KMS-11 (cell line): ENCODE results near the gene EHF.

ENCODE experiments used
- H2AFZ ChIP-seq: fragments of 200-600 bp; sonication (generic); 2 replicates; pipeline ENCODE4 v1.6.1; 2016; ENCODE audit warnings: antibody characterized with exemption, mixed run types, low read depth
- H3K27ac ChIP-seq: fragments of 200-600 bp; sonication (generic); 2 replicates; pipeline ENCODE4 v1.6.1; 2016; ENCODE audit warnings: mild to moderate bottlenecking, mixed run types
- H3K27me3 ChIP-seq: fragments of 200-600 bp; sonication (generic); 2 replicates; pipeline ENCODE4 v1.6.1; 2017; ENCODE audit warnings: mild to moderate bottlenecking, low read depth, mixed run types, moderate library complexity; ENCODE audit not compliant: insufficient read depth
- H3K36me3 ChIP-seq: fragments of 200-600 bp; sonication (generic); 2 replicates; pipeline ENCODE4 v1.6.1; 2017; ENCODE audit warnings: mild to moderate bottlenecking, mixed run types; ENCODE audit not compliant: insufficient read depth
- H3K4me1 ChIP-seq: fragments of 200-600 bp; sonication (generic); 2 replicates; pipeline ENCODE4 v1.6.1; 2016; ENCODE audit warnings: mild to moderate bottlenecking, low read depth, mixed run types; ENCODE audit not compliant: poor library complexity, severe bottlenecking
- H3K4me2 ChIP-seq: fragments of 200-600 bp; sonication (generic); 2 replicates; pipeline ENCODE4 v1.7.0; 2016; ENCODE audit warnings: mild to moderate bottlenecking, mixed run types
- H3K4me3 ChIP-seq: fragments of 200-600 bp; sonication (generic); IDR thresholded peaks from 2 replicates; pipeline ENCODE4 v1.6.1; 2017; ENCODE audit warnings: low read depth, low read length, mixed read lengths; ENCODE audit not compliant: insufficient read depth
- H3K79me2 ChIP-seq: fragments of 200-600 bp; sonication (generic); 2 replicates; pipeline ENCODE4 v1.6.1; 2016; ENCODE audit warnings: low read depth, mixed run types; ENCODE audit not compliant: insufficient read depth
- H3K9ac ChIP-seq: fragments of 200-600 bp; sonication (generic); 2 replicates; pipeline ENCODE4 v1.6.1; 2016; ENCODE audit warnings: mild to moderate bottlenecking, mixed run types
- H4K20me1 ChIP-seq: fragments of 200-600 bp; sonication (generic); 2 replicates; pipeline ENCODE4 v1.6.1; 2016; ENCODE audit warnings: mild to moderate bottlenecking, mixed run types; ENCODE audit not compliant: insufficient read depth
- TF ChIP-seq, protein P1 (sequence below): fragments of 200-600 bp; sonication (generic); conservative IDR thresholded peaks from 2 replicates; pipeline ENCODE4 v1.6.1; 2017; ENCODE audit warnings: low read depth, mild to moderate bottlenecking, antibody characterized with exemption, low read length, moderate library complexity, mixed read lengths

The EHF gene

DNA sequence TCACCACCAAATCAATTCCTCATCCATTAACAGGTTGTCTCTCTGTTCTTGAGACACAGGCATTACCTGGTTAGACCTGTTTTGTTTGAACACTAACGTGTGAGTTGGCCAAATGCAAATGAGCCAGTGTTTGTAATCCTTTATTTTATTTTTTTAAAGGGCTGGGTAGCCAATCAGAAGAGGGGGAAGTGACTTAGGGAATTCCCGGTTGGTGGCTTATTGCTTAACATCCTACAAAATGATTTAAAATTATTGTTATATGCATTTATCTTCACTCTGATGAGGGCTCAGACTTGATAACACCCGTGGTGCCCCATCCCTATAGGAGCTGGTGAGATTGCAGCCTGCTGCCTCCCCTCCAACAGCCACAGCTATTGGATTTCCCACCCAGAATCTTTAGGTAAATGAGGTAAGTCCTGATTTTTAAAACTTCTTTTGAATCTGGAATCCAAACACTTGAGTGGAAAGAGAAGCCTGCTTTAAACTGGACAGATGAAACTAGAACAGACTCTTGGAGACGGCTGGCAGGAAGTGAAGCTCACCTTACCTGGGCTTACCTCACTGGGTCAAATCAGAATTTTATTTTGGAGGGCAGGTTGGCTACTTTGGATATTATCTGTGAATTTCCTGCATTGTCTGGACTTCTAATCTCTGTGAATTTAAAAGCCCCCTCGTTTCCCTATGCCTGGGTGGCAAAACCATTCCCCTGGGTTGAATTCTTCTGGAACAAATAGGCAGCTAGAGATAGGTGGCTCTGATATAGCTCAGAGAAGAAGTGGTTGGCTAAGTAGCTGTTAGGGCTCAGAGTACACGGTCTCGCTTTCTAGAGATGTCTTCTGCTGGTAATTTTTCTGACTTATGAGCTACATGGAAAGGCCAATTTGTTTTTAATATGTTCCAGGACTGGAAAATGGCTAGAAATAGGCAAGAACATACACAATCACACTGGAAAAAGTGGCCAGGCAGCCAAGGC, at the start of gene EHF:
EHF (plus strand) TSS at position 274 of the 973 bp plus-strand sequence. CDS start 21,538 bp downstream, outside the sequence.
- Histone ChIP-seq H2AFZ (no peak within 1 kb of the TSS), H3K4me3 (no peak within 1 kb of the TSS), H3K79me2 (no peaks in the 10 kb centered on the region), H3K4me2 (no peak within 1 kb of the TSS), H3K4me1 (no peaks in the 10 kb centered on the region), H3K27me3 (no peaks in the 10 kb centered on the region), H4K20me1 (no peaks in the 10 kb centered on the region), H3K27ac (no peak within 1 kb of the TSS), H3K9ac (no peak within 1 kb of the TSS), H3K36me3 (no peaks in the 10 kb centered on the region)
- TF ChIP-seq, protein P1, sequence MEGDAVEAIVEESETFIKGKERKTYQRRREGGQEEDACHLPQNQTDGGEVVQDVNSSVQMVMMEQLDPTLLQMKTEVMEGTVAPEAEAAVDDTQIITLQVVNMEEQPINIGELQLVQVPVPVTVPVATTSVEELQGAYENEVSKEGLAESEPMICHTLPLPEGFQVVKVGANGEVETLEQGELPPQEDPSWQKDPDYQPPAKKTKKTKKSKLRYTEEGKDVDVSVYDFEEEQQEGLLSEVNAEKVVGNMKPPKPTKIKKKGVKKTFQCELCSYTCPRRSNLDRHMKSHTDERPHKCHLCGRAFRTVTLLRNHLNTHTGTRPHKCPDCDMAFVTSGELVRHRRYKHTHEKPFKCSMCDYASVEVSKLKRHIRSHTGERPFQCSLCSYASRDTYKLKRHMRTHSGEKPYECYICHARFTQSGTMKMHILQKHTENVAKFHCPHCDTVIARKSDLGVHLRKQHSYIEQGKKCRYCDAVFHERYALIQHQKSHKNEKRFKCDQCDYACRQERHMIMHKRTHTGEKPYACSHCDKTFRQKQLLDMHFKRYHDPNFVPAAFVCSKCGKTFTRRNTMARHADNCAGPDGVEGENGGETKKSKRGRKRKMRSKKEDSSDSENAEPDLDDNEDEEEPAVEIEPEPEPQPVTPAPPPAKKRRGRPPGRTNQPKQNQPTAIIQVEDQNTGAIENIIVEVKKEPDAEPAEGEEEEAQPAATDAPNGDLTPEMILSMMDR: no peak

DNA sequence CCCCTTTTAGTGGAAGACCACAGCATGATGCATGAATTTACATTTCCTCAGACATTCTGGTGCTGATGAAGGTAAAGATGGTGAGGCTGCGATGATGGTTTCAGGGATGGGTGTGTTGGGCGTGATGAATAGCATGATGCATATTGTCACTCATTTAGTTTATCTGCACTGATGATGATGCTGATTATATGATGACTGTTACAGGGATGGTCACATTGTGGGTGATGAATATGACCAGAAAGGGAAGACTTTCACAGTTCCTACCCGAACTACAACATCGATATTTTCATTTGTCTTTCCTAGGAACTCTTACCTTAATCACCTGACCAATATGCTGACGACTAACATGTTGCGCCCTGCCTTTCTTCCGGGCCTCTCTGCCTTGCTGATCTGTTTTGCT, 47.4 kb upstream of the EHF start:
- H3K4me1 ChIP-seq: peaks cover 9% of the 10 kb centered on the region
- H3K79me2 ChIP-seq: no peaks in the 10 kb centered on the region
- TF ChIP-seq, protein P1: no peak
- H4K20me1 ChIP-seq: no peaks in the 10 kb centered on the region
- no peak overlapping the region for H3K4me2 ChIP-seq
- no peak overlapping the region for H3K9ac ChIP-seq
- H3K27me3 ChIP-seq: no peaks in the 10 kb centered on the region
- H2AFZ ChIP-seq: no peak overlapping the region
- H3K4me3 ChIP-seq: no peak overlapping the region
- H3K36me3 ChIP-seq: no peaks in the 10 kb centered on the region
- no peak overlapping the region for H3K27ac ChIP-seq

GRCh38 chr11:34575261-34575660, 45.6 kb upstream of the EHF start:
- no peak overlapping the region for H3K4me2 ChIP-seq
- no peak overlapping the region for H3K4me3 ChIP-seq
- no peaks in the 10 kb centered on the region for H4K20me1 ChIP-seq
- H3K36me3 ChIP-seq: no peaks in the 10 kb centered on the region
- H3K4me1 ChIP-seq: peaks cover 9% of the 10 kb centered on the region
- H3K27ac ChIP-seq: no peak overlapping the region
- H2AFZ ChIP-seq: no peak overlapping the region
- TF ChIP-seq, protein P1: no peak
- no peak overlapping the region for H3K9ac ChIP-seq
- H3K79me2 ChIP-seq: no peaks in the 10 kb centered on the region
- H3K27me3 ChIP-seq: no peaks in the 10 kb centered on the region

DNA sequence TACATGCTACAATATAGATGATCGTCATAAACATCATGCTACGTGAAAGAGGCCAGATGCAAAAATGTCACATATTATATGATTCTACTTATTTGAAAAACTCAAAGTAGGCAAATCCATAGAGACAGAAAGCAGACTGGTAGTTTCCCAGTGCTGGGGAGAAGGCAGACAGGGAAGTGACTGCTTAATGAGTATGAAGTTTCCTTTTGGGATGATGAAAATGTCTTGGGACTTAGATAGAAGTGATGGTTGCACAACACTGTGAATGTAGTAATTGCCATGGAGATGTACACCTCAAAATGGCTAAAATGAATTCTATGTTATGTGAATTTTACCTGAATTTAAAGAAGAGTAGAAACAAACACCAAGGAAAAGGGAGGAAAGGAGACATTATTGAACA, 45.2 kb upstream of the EHF start:
- Histone ChIP-seq H4K20me1 (no peaks in the 10 kb centered on the region), H3K79me2 (no peaks in the 10 kb centered on the region), H3K27ac (no peak overlapping the region), H2AFZ (no peak overlapping the region), H3K4me2 (no peak overlapping the region), H3K9ac (no peak overlapping the region), H3K4me3 (no peak overlapping the region), H3K27me3 (no peaks in the 10 kb centered on the region), H3K4me1 (peaks cover 5% of the 10 kb centered on the region), H3K36me3 (no peaks in the 10 kb centered on the region)
- TF ChIP-seq, protein P1: no peak
